Measurements from ENCODE around the gene AKR1C2. TPM values are rescaled to one million over a fixed set of nuclear protein-coding genes. Genes with fewer than 3 reads are reported as not detected.

The AKR1C2 gene
- total and polyA plus RNA-seq, 7 donors = 38.7 to 2,054 (median 161) TPM

GRCh38 chr10:4947635-4948596 is 55.7 kb downstream of the AKR1C2 start:
- Histone ChIP-seq H3K27me3 (ENCODE audit: insufficient read depth in 3 of 3, low read length in 2 of 3) (no peaks in the 10 kb centered on the region), H3K27ac (peak overlapping the region; percentile 68), H3K9me3 (no peaks in the 10 kb centered on the region), H3K36me3 (ENCODE audit: insufficient read depth in 1 of 2, low read depth in 1 of 2) (no peaks in the 10 kb centered on the region), H3K4me1 (peaks cover 41% of the 10 kb centered on the region), H3K4me3 (no peak overlapping the region)
- intact Hi-C loops (cut with DNase I) = no loop called here
- TF ChIP-seq, protein P1, sequence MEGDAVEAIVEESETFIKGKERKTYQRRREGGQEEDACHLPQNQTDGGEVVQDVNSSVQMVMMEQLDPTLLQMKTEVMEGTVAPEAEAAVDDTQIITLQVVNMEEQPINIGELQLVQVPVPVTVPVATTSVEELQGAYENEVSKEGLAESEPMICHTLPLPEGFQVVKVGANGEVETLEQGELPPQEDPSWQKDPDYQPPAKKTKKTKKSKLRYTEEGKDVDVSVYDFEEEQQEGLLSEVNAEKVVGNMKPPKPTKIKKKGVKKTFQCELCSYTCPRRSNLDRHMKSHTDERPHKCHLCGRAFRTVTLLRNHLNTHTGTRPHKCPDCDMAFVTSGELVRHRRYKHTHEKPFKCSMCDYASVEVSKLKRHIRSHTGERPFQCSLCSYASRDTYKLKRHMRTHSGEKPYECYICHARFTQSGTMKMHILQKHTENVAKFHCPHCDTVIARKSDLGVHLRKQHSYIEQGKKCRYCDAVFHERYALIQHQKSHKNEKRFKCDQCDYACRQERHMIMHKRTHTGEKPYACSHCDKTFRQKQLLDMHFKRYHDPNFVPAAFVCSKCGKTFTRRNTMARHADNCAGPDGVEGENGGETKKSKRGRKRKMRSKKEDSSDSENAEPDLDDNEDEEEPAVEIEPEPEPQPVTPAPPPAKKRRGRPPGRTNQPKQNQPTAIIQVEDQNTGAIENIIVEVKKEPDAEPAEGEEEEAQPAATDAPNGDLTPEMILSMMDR (IDR thresholded peaks at IDR 0.05) = no peak
- WGBS, 3 donors = 26 to 37% (median 28%) methylated on average over 5 of the region's 5 CpGs
- ATAC-seq = peak; percentile 83 to 89 (median 86)
- DNase-seq = no peak

- DNase-seq (no peak), ATAC-seq (no peak)
- Histone ChIP-seq H3K27me3 (ENCODE audit: insufficient read depth in 3 of 3, low read length in 2 of 3) (no peaks in the 10 kb centered on the region), H3K9me3 (no peaks in the 10 kb centered on the region), H3K4me1 (peaks cover 47% of the 10 kb centered on the region), H3K4me3 (no peak overlapping the region), H3K36me3 (ENCODE audit: insufficient read depth in 1 of 2, low read depth in 1 of 2) (no peaks in the 10 kb centered on the region), H3K27ac (peak overlapping the region; percentile 17)
- TF ChIP-seq, protein P1 (IDR thresholded peaks at IDR 0.05) = no peak
- intact Hi-C loops (cut with DNase I) = no loop called here
Measured at GRCh38 chr10:4947039-4947634, 56.5 kb downstream of the AKR1C2 start.

DNA sequence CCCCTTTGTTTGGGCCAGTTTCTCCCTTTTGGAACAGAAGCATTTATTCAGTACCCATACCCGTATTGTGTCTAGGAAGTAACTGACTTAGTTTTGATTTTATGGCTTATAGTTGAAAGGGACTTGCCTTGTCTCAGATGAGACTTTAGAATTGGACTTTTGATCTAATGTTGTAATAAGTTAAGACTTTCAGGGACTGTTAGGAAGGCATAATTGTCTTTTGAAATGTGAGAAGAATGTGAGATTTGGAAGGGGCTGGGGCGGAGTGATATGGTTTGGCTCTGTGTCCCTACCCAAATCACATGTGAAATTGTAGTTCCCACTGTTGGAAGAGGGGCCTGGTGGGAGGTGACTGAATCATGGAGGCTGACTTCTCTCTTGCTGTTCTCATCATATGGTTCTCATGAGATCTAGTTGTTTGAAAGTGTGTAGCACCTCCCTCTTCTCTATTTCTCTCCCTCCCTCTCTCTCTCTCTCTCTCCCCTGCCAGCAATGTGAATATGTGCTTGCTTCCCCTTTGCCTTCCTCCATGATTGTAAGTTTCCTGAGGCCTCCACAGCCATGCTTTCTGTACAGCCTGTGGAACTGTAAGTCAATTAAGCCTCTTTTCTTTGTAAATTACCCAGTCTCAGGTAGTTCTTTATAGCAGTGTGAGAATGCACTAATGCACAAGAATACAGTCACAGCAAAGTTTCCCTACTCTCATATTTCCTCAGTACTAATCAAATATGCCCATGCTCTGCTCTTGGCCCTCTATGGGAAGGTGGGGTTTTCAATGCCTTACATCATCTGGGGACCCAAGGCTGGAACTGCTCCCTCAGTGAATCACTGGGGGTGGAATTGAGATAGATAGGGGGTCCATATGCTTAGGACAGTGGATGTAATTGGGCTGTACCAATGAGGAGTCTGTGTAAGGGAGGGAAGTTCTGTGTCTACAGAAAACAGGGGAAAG is 57.6 kb downstream of the AKR1C2 start:
- DNase-seq (no peak), ATAC-seq (no peak)
- peaks cover 56% of the 10 kb centered on the region for H3K4me1 ChIP-seq
- H3K9me3 ChIP-seq = no peaks in the 10 kb centered on the region
- TF ChIP-seq, protein P1 (IDR thresholded peaks at IDR 0.05) = no peak
- no peak overlapping the region for H3K4me3 ChIP-seq
- WGBS, 3 donors = 95 to 99% (median 95%) methylated on average over 2 of the region's 2 CpGs
- H3K36me3 ChIP-seq (ENCODE audit: insufficient read depth in 1 of 2, low read depth in 1 of 2) = no peaks in the 10 kb centered on the region
- intact Hi-C loops (cut with DNase I) = no loop called here
- H3K27ac ChIP-seq = no peak overlapping the region
- H3K27me3 ChIP-seq (ENCODE audit: insufficient read depth in 3 of 3, low read length in 2 of 3) = no peaks in the 10 kb centered on the region

GRCh38 chr10:4944841-4945240 is 58.8 kb downstream of the AKR1C2 start:
- TF ChIP-seq, protein P1 (IDR thresholded peaks at IDR 0.05) = no peak
- peaks cover 58% of the 10 kb centered on the region for H3K4me1 ChIP-seq
- H3K4me3 ChIP-seq = no peak overlapping the region
- no peaks in the 10 kb centered on the region for H3K27me3 ChIP-seq (ENCODE audit: insufficient read depth in 3 of 3, low read length in 2 of 3)
- no peaks in the 10 kb centered on the region for H3K36me3 ChIP-seq (ENCODE audit: insufficient read depth in 1 of 2, low read depth in 1 of 2)
- DNase-seq = no peak
- H3K27ac ChIP-seq = peak overlapping the region; percentile 86
- intact Hi-C loops (cut with DNase I) = no loop called here
- H3K9me3 ChIP-seq = no peaks in the 10 kb centered on the region
- ATAC-seq = no peak
- 91 to 100% (median 93%) methylated on average over 1 of the region's 1 CpG for WGBS, 3 donors

Measured in psoas muscle (tissue), 8 donors.